ENCODE data around the gene DNASE1L1.
A peak's percentile ranks its signal among the peaks of the same experiment; 100 is the strongest.

DNASE1L1 gene

GRCh38 chrX:154436983-154437752 lies 28.1 kb upstream of the DNASE1L1 start, which contains the start of gene GDI1:
GDI1 (plus strand) TSS chrX:154437154; CDS start chrX:154437255, 101 bp downstream.
- DNase-seq = peak; percentile 81

- DNase-seq = peak; percentile 64
These were observed 27.4 kb upstream of the DNASE1L1 start for GRCh38 chrX:154436374-154436982.

- DNase-seq = no peak
These were observed 26.2 kb upstream of the DNASE1L1 start for GRCh38 chrX:154435171-154435733.

- no peak for DNase-seq
These were observed 25.5 kb upstream of the DNASE1L1 start for GRCh38 chrX:154434394-154435168.

GRCh38 chrX:154433605-154434004 lies 24.6 kb upstream of the DNASE1L1 start:
- DNase-seq = no peak

- no peak for DNase-seq
These were observed 23.2 kb upstream of the DNASE1L1 start for GRCh38 chrX:154432210-154432609.

- no peak for DNase-seq
These were observed 22.3 kb upstream of the DNASE1L1 start for GRCh38 chrX:154431341-154431740.

- DNase-seq = no peak
These were observed 21.9 kb upstream of the DNASE1L1 start for GRCh38 chrX:154430916-154431315.

- DNase-seq = no peak
These were observed 21.4 kb upstream of the DNASE1L1 start for GRCh38 chrX:154430479-154430878.

- no peak for DNase-seq
These were observed 20.7 kb upstream of the DNASE1L1 start for GRCh38 chrX:154429711-154430110.

- peak; percentile 78 for DNase-seq
These were observed 19.4 kb upstream of the DNASE1L1 start, which contains the start of gene ATP6AP1 for GRCh38 chrX:154428176-154429171. ATP6AP1 (plus strand) TSS chrX:154428677; CDS start chrX:154428693, 16 bp downstream.

- DNase-seq = no peak
These were observed 18.1 kb upstream of the DNASE1L1 start for GRCh38 chrX:154426916-154427770.

GRCh38 chrX:154420402-154420756 lies 11.3 kb upstream of the DNASE1L1 start:
- DNase-seq = no peak

GRCh38 chrX:154419688-154420401 lies 10.8 kb upstream of the DNASE1L1 start:
- no peak for DNase-seq

- DNase-seq = no peak
These were observed 10.1 kb upstream of the DNASE1L1 start for GRCh38 chrX:154419189-154419588.

GRCh38 chrX:154417157-154417556 lies 8.1 kb upstream of the DNASE1L1 start:
- DNase-seq = no peak

- no peak for DNase-seq
These were observed 4.1 kb upstream of the DNASE1L1 start for GRCh38 chrX:154413142-154413541.

- no peak for DNase-seq
These were observed 3.4 kb upstream of the DNASE1L1 start for GRCh38 chrX:154412468-154412867.

- no peak for DNase-seq
These were observed 2.9 kb upstream of the DNASE1L1 start for GRCh38 chrX:154411981-154412340.
